Activated CD8-positive, alpha-beta memory T cell treated with anti-CD3 and anti-CD28 coated beads, Interleukin-2, amount 50 U/mL, for 4 hours (primary cell): Measurements from ENCODE around the gene IFT122.
"Not testable (repeated sequence)": the region's sequence is repeated elsewhere in the genome, so short reads cannot be mapped to it uniquely, and the experiment has no call there.

Source experiments
- DNase-seq: peaks from one replicate; pipeline ENCODE4 v3.0.0-alpha.2; 2020

The IFT122 gene

GRCh38 chr3:129439817-129440617, at the start of gene IFT122, which contains the start of gene MBD4:
Gene IFT122 (plus strand): TSS chr3:129440224. CDS start chr3:129440331, 107 bp downstream.
Gene MBD4 (minus strand): TSS chr3:129439948. CDS start chr3:129439833, 115 bp downstream.
- peak; percentile 98 for DNase-seq

GRCh38 chr3:129391583-129391982, 48.4 kb upstream of the IFT122 start:
- DNase-seq, result not testable (repeated sequence)

GRCh38 chr3:129392106-129392887, 47.7 kb upstream of the IFT122 start:
- DNase-seq, result not testable (repeated sequence)

- no peak for DNase-seq
These were observed 46.8 kb upstream of the IFT122 start for GRCh38 chr3:129393271-129393670.

GRCh38 chr3:129393760-129394564, 46.1 kb upstream of the IFT122 start:
- DNase-seq, result not testable (repeated sequence)

GRCh38 chr3:129398803-129399144, 41.2 kb upstream of the IFT122 start:
- DNase-seq, result peak; percentile 21

- peak; percentile 66 for DNase-seq
These were observed 40.7 kb upstream of the IFT122 start for GRCh38 chr3:129399145-129399894.

- no peak for DNase-seq
These were observed 40.1 kb upstream of the IFT122 start for GRCh38 chr3:129399895-129400357.

- DNase-seq, result no peak
These were observed 37.8 kb upstream of the IFT122 start for GRCh38 chr3:129402210-129402609.

- no peak for DNase-seq
These were observed 37.4 kb upstream of the IFT122 start for GRCh38 chr3:129402616-129403015.

GRCh38 chr3:129403450-129403849, 36.6 kb upstream of the IFT122 start:
- DNase-seq, result no peak

GRCh38 chr3:129404130-129404529, 35.9 kb upstream of the IFT122 start:
- no peak for DNase-seq

- no peak for DNase-seq
These were observed 35.4 kb upstream of the IFT122 start for GRCh38 chr3:129404610-129405009.

- DNase-seq, result no peak
These were observed 30.5 kb upstream of the IFT122 start for GRCh38 chr3:129409541-129409940.

- no peak for DNase-seq
These were observed 29.1 kb upstream of the IFT122 start for GRCh38 chr3:129410971-129411370.

- DNase-seq, result no peak
These were observed 27.4 kb upstream of the IFT122 start for GRCh38 chr3:129412542-129413198.

- not testable (repeated sequence) for DNase-seq
These were observed 26.8 kb upstream of the IFT122 start for GRCh38 chr3:129413238-129413637.

- no peak for DNase-seq
These were observed 26.1 kb upstream of the IFT122 start for GRCh38 chr3:129413687-129414506.

GRCh38 chr3:129415378-129415777, 24.6 kb upstream of the IFT122 start:
- no peak for DNase-seq

GRCh38 chr3:129415830-129416229, 24.2 kb upstream of the IFT122 start:
- DNase-seq, result no peak

GRCh38 chr3:129416415-129416814, 23.6 kb upstream of the IFT122 start:
- no peak for DNase-seq
